Activated CD4-positive, alpha-beta memory T cell treated with anti-CD3 and anti-CD28 coated beads, Interleukin-2, amount 10 ng/mL, durations not matched to agents 7 days and 5 days (primary cell): ENCODE data around the gene ARHGAP28. TPM values are rescaled to one million over a fixed set of nuclear protein-coding genes. Genes with fewer than 3 reads are reported as not detected.

Experiments
- CTCF ChIA-PET: fragments of 350-600 bp; sonication (Branson Sonifier 250); formaldehyde crosslinking; loops from one replicate; lab custom pipeline; 2021; ENCODE audit warnings: antibody characterized with exemption, inconsistent platforms; lab: Charles Lee
- POLR2A ChIA-PET: fragments of 350-600 bp; sonication (Branson Sonifier 250); formaldehyde crosslinking; loops from one replicate; lab custom pipeline; 2021; ENCODE audit warnings: antibody characterized with exemption; lab: Charles Lee
- DNase-seq: peaks from one replicate; pipeline ENCODE4 v3.0.0-alpha.2; 2020
- H3K27ac Mint-ChIP-seq: one replicate; pipeline ENCODE4 v1.8.0; 2021; ENCODE audit warnings: mild to moderate bottlenecking, mixed read lengths
- H3K27me3 Mint-ChIP-seq: one replicate; pipeline ENCODE4 v1.8.0; 2021; ENCODE audit warnings: mixed read lengths
- H3K36me3 Mint-ChIP-seq: one replicate; pipeline ENCODE4 v1.8.0; 2021; ENCODE audit warnings: low read depth, mixed read lengths
- H3K4me1 Mint-ChIP-seq: one replicate; pipeline ENCODE4 v1.8.0; 2021; ENCODE audit warnings: mixed read lengths
- H3K4me3 Mint-ChIP-seq: one replicate; pipeline ENCODE4 v1.8.0; 2021; ENCODE audit warnings: mild to moderate bottlenecking, mixed read lengths
- H3K9me3 Mint-ChIP-seq: one replicate; pipeline ENCODE4 v1.8.0; 2021; ENCODE audit warnings: mixed read lengths
- total RNA-seq, 2 experiments: library from RNA; stranded (reverse); gene quantifications; one replicate each; pipeline ENCODE4 v1.2.3, GENCODE V29; 2021

ARHGAP28 gene, protein sequence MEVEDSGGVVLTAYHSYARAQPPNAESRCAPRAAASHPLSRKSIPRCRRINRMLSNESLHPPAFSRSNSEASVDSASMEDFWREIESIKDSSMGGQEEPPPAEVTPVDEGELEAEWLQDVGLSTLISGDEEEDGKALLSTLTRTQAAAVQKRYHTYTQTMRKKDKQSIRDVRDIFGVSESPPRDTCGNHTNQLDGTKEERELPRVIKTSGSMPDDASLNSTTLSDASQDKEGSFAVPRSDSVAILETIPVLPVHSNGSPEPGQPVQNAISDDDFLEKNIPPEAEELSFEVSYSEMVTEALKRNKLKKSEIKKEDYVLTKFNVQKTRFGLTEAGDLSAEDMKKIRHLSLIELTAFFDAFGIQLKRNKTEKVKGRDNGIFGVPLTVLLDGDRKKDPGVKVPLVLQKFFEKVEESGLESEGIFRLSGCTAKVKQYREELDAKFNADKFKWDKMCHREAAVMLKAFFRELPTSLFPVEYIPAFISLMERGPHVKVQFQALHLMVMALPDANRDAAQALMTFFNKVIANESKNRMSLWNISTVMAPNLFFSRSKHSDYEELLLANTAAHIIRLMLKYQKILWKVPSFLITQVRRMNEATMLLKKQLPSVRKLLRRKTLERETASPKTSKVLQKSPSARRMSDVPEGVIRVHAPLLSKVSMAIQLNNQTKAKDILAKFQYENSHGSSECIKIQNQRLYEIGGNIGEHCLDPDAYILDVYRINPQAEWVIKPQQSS
- total RNA-seq: not detected

DNA sequence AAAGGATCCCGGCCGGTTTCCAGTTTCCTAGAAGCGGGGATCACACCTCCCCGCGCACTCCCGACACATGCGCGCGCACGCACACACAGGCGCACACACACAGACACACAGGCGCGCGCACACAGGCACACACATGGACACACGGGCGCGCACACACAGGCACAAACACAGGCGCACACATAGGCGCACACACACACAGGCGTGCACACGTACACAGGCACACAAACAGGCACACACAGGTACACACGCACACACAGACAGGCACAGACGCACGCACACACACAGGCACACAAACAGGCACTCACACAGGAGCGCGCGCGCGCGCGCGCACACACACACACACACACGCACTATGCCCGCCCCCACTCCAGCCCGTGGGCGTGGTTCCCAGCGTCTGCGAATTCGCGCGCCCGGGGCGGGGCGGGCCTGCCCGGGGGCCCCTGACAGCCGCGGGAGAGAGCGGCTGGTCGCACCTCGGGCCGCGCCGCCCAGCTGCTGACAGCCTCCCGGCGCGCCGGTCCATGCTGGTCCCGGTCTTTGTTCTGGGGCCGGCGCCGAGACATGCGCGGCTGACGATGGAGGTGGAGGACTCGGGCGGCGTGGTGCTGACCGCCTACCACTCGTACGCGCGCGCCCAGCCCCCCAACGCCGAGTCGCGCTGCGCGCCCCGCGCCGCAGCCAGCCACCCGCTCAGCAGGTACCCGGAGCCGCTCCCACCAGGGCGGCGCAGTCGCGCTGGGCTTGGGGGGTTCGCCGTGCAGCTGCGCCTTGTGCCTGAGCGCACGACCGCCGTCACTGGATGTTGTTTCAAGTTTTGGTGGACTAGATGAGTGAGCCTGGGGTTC, at the start of gene ARHGAP28:
Gene ARHGAP28 (plus strand): TSS at position 470 of the 845 bp plus-strand sequence. CDS start 106 bp downstream, at position 576.
- Mint-ChIP-seq H3K36me3 (no peaks in the 10 kb centered on the region), H3K9me3 (no peaks in the 10 kb centered on the region), H3K27ac (no peak within 1 kb of the TSS), H3K4me3 (peak within 1 kb of the TSS; percentile 47), H3K4me1 (peaks cover 6% of the 10 kb centered on the region), H3K27me3 (peaks cover 15% of the 10 kb centered on the region)
- no peak for DNase-seq
- ChIA-PET CTCF (no interaction called here), POLR2A (no interaction called here)

DNA sequence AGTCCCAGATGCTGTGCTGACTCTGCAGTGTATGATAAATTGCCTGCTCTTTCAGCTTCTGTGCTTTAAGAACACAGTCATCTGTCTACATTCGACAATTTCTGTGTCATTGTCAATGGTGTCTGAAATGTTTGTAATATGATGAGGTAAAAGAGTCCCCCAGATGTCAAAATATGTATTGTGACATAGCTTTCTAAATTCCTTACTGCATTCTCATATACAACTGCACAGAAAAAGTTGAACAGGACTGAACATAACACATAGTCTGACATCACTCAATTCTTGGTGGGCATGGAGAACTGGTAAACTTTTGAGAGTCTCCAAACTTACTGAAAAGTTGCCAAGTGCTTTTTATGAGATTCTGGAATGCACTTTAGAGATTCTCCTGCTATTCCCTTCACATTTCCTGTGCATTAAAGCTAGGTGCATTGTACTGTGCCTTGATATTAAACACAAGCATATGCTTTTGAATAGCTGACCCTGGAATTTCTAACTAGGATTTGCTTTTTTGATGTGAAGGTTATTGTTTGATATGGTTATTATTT, 48.1 kb upstream of the ARHGAP28 start:
- POLR2A ChIA-PET: no interaction called here
- CTCF ChIA-PET: no interaction called here
- Mint-ChIP-seq H3K27me3 (no peaks in the 10 kb centered on the region), H3K27ac (no peak overlapping the region), H3K4me3 (no peak overlapping the region), H3K9me3 (peaks cover 4% of the 10 kb centered on the region), H3K36me3 (no peaks in the 10 kb centered on the region), H3K4me1 (no peaks in the 10 kb centered on the region)
- DNase-seq: no peak

DNA sequence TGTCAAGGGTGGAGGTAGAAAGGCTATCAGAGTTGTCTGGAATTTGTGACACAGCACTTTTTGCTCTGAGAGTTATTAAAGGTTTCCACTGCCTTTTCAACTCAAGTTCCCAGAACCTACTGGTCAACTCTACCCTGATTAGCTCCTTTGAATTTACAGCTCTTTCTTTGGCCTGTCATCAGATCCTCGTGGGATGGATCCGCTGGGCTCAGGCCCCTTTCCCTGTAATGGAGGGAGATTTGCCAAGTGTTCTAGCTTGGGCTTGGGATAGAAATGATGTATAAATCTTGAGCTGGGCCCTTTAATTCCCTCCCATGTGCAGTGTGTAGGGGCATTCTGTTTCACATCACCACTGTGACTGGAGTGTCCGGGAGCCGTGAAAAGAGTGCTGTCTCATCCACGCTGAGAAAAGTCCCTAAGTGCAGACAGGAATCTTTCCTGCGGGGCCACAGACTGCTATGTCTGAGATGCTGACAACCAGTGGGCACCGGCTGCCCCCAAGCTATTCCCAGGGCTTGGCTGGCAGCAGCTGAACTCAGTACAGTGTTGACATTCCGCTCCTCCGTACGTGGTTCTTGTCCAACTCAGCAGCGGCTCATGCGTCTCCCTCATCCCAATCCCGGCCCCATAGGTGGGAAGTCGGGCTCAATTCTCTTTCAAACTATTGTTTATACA, 46.9 kb upstream of the ARHGAP28 start:
- Mint-ChIP-seq H3K27ac (no peak overlapping the region), H3K27me3 (no peaks in the 10 kb centered on the region), H3K36me3 (no peaks in the 10 kb centered on the region), H3K4me3 (no peak overlapping the region), H3K4me1 (no peaks in the 10 kb centered on the region), H3K9me3 (peaks cover 4% of the 10 kb centered on the region)
- POLR2A ChIA-PET: no interaction called here
- CTCF ChIA-PET: no interaction called here
- DNase-seq: no peak

DNA sequence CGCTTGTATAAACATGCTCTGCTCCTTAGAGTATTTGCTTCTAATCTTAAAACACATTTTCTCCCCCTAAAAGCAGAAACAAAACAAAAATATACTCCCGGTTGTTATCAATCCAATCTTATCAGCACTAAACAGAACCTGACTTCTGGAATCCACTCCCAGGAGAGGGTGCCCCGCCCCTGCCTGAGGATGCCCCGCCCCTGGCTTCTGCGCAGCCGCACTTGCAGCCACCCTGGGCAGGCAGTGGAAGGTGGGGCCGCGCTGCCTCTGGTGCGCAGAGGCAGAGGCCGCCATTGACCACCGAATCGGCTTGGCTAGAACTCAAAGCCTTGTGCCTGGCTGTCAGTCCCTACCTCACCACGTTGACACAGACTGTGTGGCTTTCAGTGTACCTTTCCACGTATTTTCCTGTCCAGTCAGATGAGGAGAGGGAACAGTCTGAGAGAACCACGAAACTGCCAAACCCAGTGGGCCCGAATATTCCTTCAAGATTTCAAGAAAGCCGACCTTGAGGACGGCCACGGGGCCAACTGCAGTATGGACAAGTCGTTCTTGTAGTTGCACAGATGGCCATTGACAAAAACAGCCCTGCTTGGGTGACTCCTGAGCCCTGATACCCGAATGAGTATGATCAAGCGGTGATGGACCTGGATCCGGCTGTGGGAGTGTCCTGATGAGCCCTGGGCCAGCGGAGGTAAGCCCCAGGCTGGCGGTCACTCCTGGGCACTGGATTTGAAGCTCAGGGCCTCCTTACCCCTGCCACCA, 46.2 kb upstream of the ARHGAP28 start:
- Mint-ChIP-seq H3K36me3 (no peaks in the 10 kb centered on the region), H3K27ac (no peak overlapping the region), H3K9me3 (peaks cover 6% of the 10 kb centered on the region), H3K4me3 (no peak overlapping the region), H3K27me3 (no peaks in the 10 kb centered on the region), H3K4me1 (no peaks in the 10 kb centered on the region)
- DNase-seq: no peak
- ChIA-PET CTCF (no interaction called here), POLR2A (no interaction called here)

DNA sequence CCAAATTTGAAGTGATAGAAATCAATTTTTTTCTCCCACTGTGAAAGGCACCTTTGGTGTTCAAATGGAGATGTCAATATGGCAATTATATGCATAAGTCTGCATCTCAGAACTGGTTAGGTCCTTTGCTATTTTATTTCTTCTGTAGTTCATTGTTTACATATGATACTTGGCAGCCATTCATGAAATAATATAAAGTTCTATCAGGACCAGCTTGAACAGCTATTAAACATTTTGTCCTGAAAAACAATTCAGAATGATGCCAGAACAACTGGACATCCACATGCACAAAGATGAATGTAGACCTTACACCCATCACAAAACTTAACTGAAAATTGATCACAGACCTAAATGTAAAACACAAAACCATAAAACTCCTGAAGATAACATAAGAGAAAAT, 41.8 kb upstream of the ARHGAP28 start:
- H3K27ac Mint-ChIP-seq: no peak overlapping the region
- peaks cover 6% of the 10 kb centered on the region for H3K9me3 Mint-ChIP-seq
- POLR2A ChIA-PET: no interaction called here
- no peaks in the 10 kb centered on the region for H3K36me3 Mint-ChIP-seq
- CTCF ChIA-PET: no interaction called here
- H3K4me1 Mint-ChIP-seq: no peaks in the 10 kb centered on the region
- no peaks in the 10 kb centered on the region for H3K27me3 Mint-ChIP-seq
- no peak for DNase-seq
- no peak overlapping the region for H3K4me3 Mint-ChIP-seq

DNA sequence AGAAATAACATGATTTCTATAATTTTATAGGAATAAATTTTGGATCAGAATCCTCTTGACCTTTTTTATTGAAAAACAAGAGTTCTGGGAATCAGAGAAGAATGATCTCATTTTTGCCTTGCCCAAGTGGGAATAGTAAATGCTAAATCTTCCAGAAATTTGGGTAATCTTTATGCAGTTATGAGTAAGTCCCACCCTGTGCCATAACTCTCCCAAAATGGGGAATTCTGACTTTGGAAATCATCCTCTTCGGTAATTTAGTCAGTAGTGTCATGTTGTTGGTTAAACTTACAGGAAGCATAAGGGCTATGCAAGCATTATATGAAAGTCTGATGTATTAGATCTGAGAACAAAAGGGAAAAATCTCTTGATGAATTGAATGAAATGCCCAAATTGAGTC, 20.6 kb upstream of the ARHGAP28 start:
- Mint-ChIP-seq H3K4me3 (no peak overlapping the region), H3K27me3 (no peaks in the 10 kb centered on the region), H3K9me3 (peaks cover 5% of the 10 kb centered on the region), H3K27ac (no peak overlapping the region), H3K4me1 (no peaks in the 10 kb centered on the region), H3K36me3 (no peaks in the 10 kb centered on the region)
- no peak for DNase-seq
- ChIA-PET CTCF (no interaction called here), POLR2A (no interaction called here)

DNA sequence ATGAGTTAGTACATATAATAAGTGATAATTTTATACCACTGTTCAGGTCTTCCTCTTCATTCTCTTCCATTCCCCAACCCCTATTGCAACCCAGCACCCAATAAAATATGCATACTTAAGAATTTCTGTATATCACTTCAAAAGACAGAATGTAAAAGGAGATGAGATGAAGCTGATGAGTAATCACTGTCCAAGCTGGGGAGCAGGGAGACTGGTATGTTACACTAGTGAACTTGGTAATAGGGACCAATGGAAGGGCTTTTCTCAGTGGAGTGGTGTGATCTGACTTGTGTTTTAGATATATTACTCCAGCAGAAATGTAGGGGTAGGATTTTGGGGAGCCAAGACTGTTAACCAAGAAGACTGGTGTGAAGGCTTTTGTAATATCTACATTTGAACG, 18.0 kb upstream of the ARHGAP28 start:
- POLR2A ChIA-PET: no interaction called here
- CTCF ChIA-PET: no interaction called here
- no peak overlapping the region for H3K27ac Mint-ChIP-seq
- peaks cover 9% of the 10 kb centered on the region for H3K9me3 Mint-ChIP-seq
- H3K27me3 Mint-ChIP-seq: no peaks in the 10 kb centered on the region
- H3K4me3 Mint-ChIP-seq: no peak overlapping the region
- no peaks in the 10 kb centered on the region for H3K36me3 Mint-ChIP-seq
- H3K4me1 Mint-ChIP-seq: no peaks in the 10 kb centered on the region
- DNase-seq: no peak

DNA sequence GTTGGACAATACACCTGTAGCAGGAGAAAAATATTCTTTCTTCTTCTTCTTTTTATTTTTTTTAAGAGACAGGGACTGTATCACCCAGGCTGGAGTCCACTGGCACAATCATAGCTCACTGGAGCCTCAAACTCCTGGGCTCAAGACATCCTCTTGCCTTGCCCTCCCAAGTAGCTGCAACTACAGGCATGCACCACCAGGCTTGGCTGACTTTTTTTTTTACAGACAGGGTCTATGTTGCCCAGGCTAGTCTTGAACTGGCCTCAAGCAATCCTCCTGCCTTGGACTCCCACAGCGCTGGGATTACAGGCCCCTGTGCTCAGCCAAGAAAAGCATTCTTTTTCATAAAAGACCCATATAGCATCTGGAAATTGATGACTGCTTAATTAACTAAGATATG, 17.1 kb upstream of the ARHGAP28 start:
- H3K4me1 Mint-ChIP-seq: no peaks in the 10 kb centered on the region
- no peak overlapping the region for H3K27ac Mint-ChIP-seq
- no peak for DNase-seq
- peaks cover 12% of the 10 kb centered on the region for H3K9me3 Mint-ChIP-seq
- ChIA-PET CTCF (interaction anchor here (0.6 kb wide), 1 partner anchor 89 kb away, joined by 3 read pairs; no protein-coding TSS in a partner anchor), POLR2A (no interaction called here)
- no peaks in the 10 kb centered on the region for H3K36me3 Mint-ChIP-seq
- H3K27me3 Mint-ChIP-seq: no peaks in the 10 kb centered on the region
- no peak overlapping the region for H3K4me3 Mint-ChIP-seq

DNA sequence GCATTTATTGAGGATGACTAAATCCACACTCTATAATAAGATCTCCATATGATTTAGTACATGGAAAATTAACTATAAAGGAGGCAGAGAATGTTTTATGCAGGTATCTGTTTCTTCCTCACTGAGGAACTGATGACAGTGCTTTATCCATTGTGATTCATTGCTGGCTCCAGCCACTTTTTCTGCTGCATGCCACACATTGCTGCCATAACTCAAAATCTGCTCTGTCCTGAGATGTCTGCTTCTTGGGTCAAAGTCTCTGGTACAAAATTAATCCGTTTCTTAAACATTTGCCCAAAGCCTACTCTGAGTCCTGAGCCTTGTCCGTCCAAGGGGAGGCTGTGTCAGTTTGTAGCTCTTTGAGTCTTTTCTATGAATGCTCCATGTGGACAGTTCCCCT, 15.5 kb upstream of the ARHGAP28 start:
- POLR2A ChIA-PET: no interaction called here

DNA sequence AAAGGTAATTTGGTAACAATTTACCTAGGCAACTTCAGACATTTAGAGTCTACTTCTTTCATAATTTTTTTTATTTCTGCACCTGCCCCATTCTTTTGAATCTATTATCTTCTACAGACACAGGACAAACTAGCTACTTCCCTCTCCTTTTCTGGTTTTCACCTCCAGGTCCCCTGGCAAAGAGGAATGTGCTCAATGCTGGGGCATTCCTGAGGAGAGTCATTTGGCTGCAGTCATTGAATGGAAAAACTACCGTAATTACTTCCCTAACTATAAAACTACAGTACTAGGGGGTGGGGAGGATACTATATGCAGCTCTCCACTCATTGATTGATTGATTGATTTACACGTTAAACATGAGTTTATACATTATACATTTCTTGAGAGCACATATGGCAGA, 11.2 kb upstream of the ARHGAP28 start:
- H3K9me3 Mint-ChIP-seq: peaks cover 10% of the 10 kb centered on the region
- no peaks in the 10 kb centered on the region for H3K4me1 Mint-ChIP-seq
- no peak overlapping the region for H3K4me3 Mint-ChIP-seq
- H3K27me3 Mint-ChIP-seq: no peaks in the 10 kb centered on the region
- H3K36me3 Mint-ChIP-seq: no peaks in the 10 kb centered on the region
- ChIA-PET POLR2A (no interaction called here), CTCF (no interaction called here)
- no peak for DNase-seq
- H3K27ac Mint-ChIP-seq: no peak overlapping the region

More for the DNA sequence above, 15.5 kb upstream of the ARHGAP28 start:
- no peak overlapping the region for H3K4me3 Mint-ChIP-seq
- no peak for DNase-seq
- no peaks in the 10 kb centered on the region for H3K27me3 Mint-ChIP-seq
- H3K27ac Mint-ChIP-seq: no peak overlapping the region
- no peaks in the 10 kb centered on the region for H3K4me1 Mint-ChIP-seq
- H3K36me3 Mint-ChIP-seq: no peaks in the 10 kb centered on the region
- peaks cover 12% of the 10 kb centered on the region for H3K9me3 Mint-ChIP-seq
- CTCF ChIA-PET: no interaction called here

DNA sequence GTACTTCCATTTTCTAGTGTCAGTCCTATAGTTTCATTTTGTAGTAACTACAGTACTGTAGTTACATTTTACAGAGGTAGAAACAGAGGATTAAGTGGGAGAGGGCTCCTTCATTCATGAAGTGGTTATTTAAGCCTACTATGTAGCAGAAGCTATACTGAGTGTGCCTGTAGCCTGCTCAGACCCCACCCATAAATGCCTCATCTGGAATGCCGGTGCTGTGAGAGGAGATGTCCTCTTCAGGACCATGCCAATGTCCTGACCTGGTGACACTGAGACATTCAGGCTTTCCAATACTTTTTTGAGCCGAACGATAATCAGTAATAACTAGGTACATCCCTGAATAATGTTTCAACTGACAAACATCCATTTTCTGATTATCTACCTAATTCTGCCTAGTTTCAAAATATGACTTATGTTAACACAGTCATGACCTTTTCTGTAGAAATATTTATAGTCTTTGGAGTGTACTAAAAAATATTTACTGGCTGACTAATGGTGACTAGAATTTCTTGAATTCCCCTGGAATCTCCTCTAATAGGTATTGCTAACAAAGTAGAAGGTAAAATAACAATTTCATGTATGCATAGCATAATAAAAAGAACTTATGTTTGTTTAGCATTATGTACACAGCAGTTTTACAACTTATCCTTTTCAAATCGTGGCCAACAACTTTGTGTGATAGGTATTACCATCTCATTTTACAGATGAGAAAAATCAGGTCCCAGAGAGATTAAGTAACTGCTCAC, 10.2 kb upstream of the ARHGAP28 start:
- CTCF ChIA-PET: no interaction called here
- POLR2A ChIA-PET: no interaction called here
- DNase-seq: no peak
- Mint-ChIP-seq H3K36me3 (no peaks in the 10 kb centered on the region), H3K9me3 (peaks cover 8% of the 10 kb centered on the region), H3K4me3 (no peak overlapping the region), H3K27ac (no peak overlapping the region), H3K4me1 (no peaks in the 10 kb centered on the region), H3K27me3 (no peaks in the 10 kb centered on the region)
